Neural progenitor cell (in vitro differentiated cells): ENCODE results near the gene ERCC8. TPM values are rescaled to one million over a fixed set of nuclear protein-coding genes. Genes with fewer than 3 reads are reported as not detected.

Experiments
- DNase-seq: peaks from one replicate; pipeline ENCODE4 v3.0.0-alpha.2; 2016; ENCODE audit warnings: low spot score
- H2AFZ ChIP-seq: fragments of 200-600 bp; sonication (generic); replicated peaks from 2 replicates; pipeline ENCODE4 v1.6.1; 2016; ENCODE audit warnings: antibody characterized with exemption
- H3F3A ChIP-seq: fragments of 200-600 bp; sonication (generic); 2 replicates; pipeline ENCODE4 v1.6.1; 2016; ENCODE audit warnings: antibody characterized with exemption, low read depth
- H3K27ac ChIP-seq: fragments of 200-600 bp; sonication (generic); 2 replicates; pipeline ENCODE4 v1.5.1; 2016; ENCODE audit warnings: mild to moderate bottlenecking
- H3K27me3 ChIP-seq: fragments of 200-600 bp; sonication (generic); 2 replicates; pipeline ENCODE4 v1.6.1; 2016; ENCODE audit warnings: mild to moderate bottlenecking, moderate library complexity
- H3K36me3 ChIP-seq: fragments of 200-600 bp; sonication (generic); 2 replicates; pipeline ENCODE4 v1.5.1; 2016
- H3K4me1 ChIP-seq: fragments of 200-600 bp; sonication (generic); 2 replicates; pipeline ENCODE4 v1.6.1; 2016; ENCODE audit warnings: mixed run types
- H3K4me2 ChIP-seq: fragments of 200-600 bp; sonication (generic); 2 replicates; pipeline ENCODE4 v1.6.1; 2016
- H3K4me3 ChIP-seq: fragments of 200-600 bp; sonication (generic); 2 replicates; pipeline ENCODE4 v1.5.1; 2016
- H3K79me2 ChIP-seq: fragments of 200-600 bp; sonication (generic); 2 replicates; pipeline ENCODE4 v1.6.1; 2016; ENCODE audit warnings: low read depth
- H3K9ac ChIP-seq: fragments of 200-600 bp; sonication (generic); 2 replicates; pipeline ENCODE4 v1.6.1; 2016
- H3K9me3 ChIP-seq: fragments of 200-600 bp; sonication (generic); 2 replicates; pipeline ENCODE4 v1.5.1; 2016; ENCODE audit warnings: low read depth
- H4K20me1 ChIP-seq: fragments of 200-600 bp; sonication (generic); 2 replicates; pipeline ENCODE4 v1.6.1; 2016; ENCODE audit warnings: low read depth
- H3K27ac Mint-ChIP-seq: 3 replicates; pipeline ENCODE4 v1.8.0; 2021; ENCODE audit warnings: mixed read lengths
- H3K27me3 Mint-ChIP-seq: 2 replicates; pipeline ENCODE4 v1.8.0; 2022; ENCODE audit warnings: low read depth, mild to moderate bottlenecking, inconsistent platforms, moderate library complexity, mixed read lengths; ENCODE audit not compliant: insufficient read depth
- H3K36me3 Mint-ChIP-seq: 3 replicates; pipeline ENCODE4 v1.8.0; 2021; ENCODE audit warnings: mixed read lengths
- H3K4me1 Mint-ChIP-seq: 3 replicates; pipeline ENCODE4 v1.8.0; 2021; ENCODE audit warnings: mixed read lengths
- H3K4me3 Mint-ChIP-seq: 3 replicates; pipeline ENCODE4 v1.8.0; 2021; ENCODE audit warnings: mild to moderate bottlenecking, moderate library complexity, mixed read lengths
- H3K9me3 Mint-ChIP-seq: 3 replicates; pipeline ENCODE4 v1.8.0; 2020; ENCODE audit warnings: mixed read lengths
- EZH2 ChIP-seq: fragments of 200-600 bp; sonication (generic); IDR thresholded peaks from 2 replicates; pipeline ENCODE4 v1.6.1; 2017; ENCODE audit warnings: antibody characterized with exemption, mild to moderate bottlenecking, moderate library complexity
- EZH2phosphoT487 ChIP-seq: fragments of 200-600 bp; sonication (generic); IDR thresholded peaks from 2 replicates; pipeline ENCODE4 v1.6.1; 2017; ENCODE audit warnings: antibody characterized with exemption
- total RNA-seq: library from RNA; depleted of rRNA; stranded (reverse); fragments of >200 nt; gene quantifications from 2 replicates; pipeline ENCODE4 v1.2.3, GENCODE V29; 2015; ENCODE audit warnings: low replicate concordance
- TF ChIP-seq, protein P1 (sequence below): fragments of 200-600 bp; sonication (generic); IDR thresholded peaks from 2 replicates; pipeline ENCODE4 v1.5.1; 2017; ENCODE audit warnings: antibody characterized with exemption, mild to moderate bottlenecking

The ERCC8 gene
- total RNA-seq, 1 donor from 2014 or later, result 48.0 TPM

DNA sequence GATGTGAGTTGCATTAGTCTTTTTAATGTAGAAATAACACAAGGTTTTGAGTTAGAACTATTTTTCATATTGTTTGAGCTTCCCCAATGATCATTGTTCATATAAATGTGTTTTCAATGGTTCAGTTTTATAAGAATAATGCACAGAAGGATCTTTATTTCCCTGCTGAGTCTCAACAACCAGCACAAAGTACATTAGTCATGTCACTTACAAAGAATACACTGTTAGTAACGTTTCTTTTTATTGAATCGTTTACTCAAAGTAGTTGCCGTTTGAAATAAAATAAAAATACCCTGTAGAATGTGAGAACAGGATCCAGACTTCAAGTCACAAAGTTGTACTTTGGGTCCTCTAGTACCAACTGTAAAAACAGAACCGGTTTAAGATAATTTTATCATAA lies 41.5 kb downstream of the ERCC8 start:
- H3K4me1 Mint-ChIP-seq, result no peaks in the 10 kb centered on the region
- H3K36me3 Mint-ChIP-seq, result peaks cover 4% of the 10 kb centered on the region
- no peaks in the 10 kb centered on the region for H3K9me3 Mint-ChIP-seq
- no peaks in the 10 kb centered on the region for H3K9me3 ChIP-seq
- H3K4me3 ChIP-seq, result no peak overlapping the region
- DNase-seq, result no peak
- no peak overlapping the region for H3K4me2 ChIP-seq
- no peaks in the 10 kb centered on the region for H3K36me3 ChIP-seq
- no peaks in the 10 kb centered on the region for H3K79me2 ChIP-seq
- no peak overlapping the region for H2AFZ ChIP-seq
- H3K27ac ChIP-seq, result no peak overlapping the region
- H3K27me3 ChIP-seq, result no peaks in the 10 kb centered on the region
- no peak overlapping the region for H3K27ac Mint-ChIP-seq
- H3K4me3 Mint-ChIP-seq, result no peak overlapping the region
- H3K9ac ChIP-seq, result no peak overlapping the region
- TF ChIP-seq, protein P1, sequence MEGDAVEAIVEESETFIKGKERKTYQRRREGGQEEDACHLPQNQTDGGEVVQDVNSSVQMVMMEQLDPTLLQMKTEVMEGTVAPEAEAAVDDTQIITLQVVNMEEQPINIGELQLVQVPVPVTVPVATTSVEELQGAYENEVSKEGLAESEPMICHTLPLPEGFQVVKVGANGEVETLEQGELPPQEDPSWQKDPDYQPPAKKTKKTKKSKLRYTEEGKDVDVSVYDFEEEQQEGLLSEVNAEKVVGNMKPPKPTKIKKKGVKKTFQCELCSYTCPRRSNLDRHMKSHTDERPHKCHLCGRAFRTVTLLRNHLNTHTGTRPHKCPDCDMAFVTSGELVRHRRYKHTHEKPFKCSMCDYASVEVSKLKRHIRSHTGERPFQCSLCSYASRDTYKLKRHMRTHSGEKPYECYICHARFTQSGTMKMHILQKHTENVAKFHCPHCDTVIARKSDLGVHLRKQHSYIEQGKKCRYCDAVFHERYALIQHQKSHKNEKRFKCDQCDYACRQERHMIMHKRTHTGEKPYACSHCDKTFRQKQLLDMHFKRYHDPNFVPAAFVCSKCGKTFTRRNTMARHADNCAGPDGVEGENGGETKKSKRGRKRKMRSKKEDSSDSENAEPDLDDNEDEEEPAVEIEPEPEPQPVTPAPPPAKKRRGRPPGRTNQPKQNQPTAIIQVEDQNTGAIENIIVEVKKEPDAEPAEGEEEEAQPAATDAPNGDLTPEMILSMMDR, result no peak
- no peak for TF ChIP-seq EZH2phosphoT487
- TF ChIP-seq EZH2, result no peak
- H3K4me1 ChIP-seq, result no peaks in the 10 kb centered on the region
- H4K20me1 ChIP-seq, result no peaks in the 10 kb centered on the region
- no peaks in the 10 kb centered on the region for H3F3A ChIP-seq
- no peaks in the 10 kb centered on the region for H3K27me3 Mint-ChIP-seq

DNA sequence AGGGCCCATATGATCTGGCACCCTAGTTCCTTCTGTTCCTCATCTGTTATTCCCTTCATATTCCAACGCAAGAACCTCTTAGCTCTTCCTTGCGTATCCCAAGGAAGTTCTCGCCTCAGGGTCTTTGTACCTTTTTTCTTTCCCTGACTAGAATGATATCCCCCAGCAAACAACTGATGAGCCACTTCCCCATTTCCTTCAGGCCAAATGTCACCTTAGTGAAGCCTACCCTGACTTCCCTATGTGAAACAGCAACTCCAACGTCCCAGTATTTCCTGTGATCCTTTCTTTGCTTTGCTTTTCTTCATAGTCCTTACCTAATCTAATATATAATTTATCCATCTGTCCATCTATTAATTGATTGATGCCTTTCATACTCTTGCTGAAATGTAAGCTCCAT lies 47.9 kb downstream of the ERCC8 start:
- H3K4me2 ChIP-seq, result no peak overlapping the region
- Mint-ChIP-seq H3K4me3 (no peak overlapping the region), H3K27ac (no peak overlapping the region), H3K36me3 (peaks cover 15% of the 10 kb centered on the region), H3K9me3 (no peaks in the 10 kb centered on the region), H3K4me1 (no peaks in the 10 kb centered on the region), H3K27me3 (no peaks in the 10 kb centered on the region)
- H3K36me3 ChIP-seq, result peaks cover 3% of the 10 kb centered on the region
- TF ChIP-seq EZH2phosphoT487, result no peak
- TF ChIP-seq, protein P1, result no peak
- TF ChIP-seq EZH2, result no peak
- H3F3A ChIP-seq, result no peaks in the 10 kb centered on the region
- no peak for DNase-seq
- H3K4me3 ChIP-seq, result no peak overlapping the region
- H3K9ac ChIP-seq, result no peak overlapping the region
- H2AFZ ChIP-seq, result no peak overlapping the region
- H4K20me1 ChIP-seq, result no peaks in the 10 kb centered on the region
- no peaks in the 10 kb centered on the region for H3K4me1 ChIP-seq
- no peaks in the 10 kb centered on the region for H3K9me3 ChIP-seq
- H3K79me2 ChIP-seq, result no peaks in the 10 kb centered on the region
- H3K27ac ChIP-seq, result no peak overlapping the region
- H3K27me3 ChIP-seq, result no peaks in the 10 kb centered on the region

DNA sequence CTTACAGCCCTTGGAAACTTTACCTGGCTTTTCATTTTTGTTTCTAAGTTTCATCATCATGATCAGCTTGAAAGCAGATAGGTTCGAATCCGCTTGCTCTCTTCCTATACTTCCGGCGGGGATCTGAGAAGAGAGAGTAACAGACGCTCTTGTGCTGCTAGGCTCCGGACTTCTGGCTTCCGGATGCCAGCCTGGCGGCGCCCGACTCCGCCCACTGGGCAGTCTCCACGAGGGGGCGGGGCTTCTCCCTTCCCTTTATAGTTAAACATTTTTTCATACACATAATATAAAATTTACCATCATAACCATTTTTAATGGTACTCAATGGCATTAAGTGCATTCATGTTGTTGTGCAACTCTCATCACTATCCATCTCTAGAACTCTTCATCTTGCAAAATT lies 51.3 kb downstream of the ERCC8 start:
- no peak for DNase-seq
- Mint-ChIP-seq H3K9me3 (no peaks in the 10 kb centered on the region), H3K27ac (no peak overlapping the region), H3K27me3 (no peaks in the 10 kb centered on the region), H3K4me3 (no peak overlapping the region), H3K36me3 (peaks cover 15% of the 10 kb centered on the region), H3K4me1 (no peaks in the 10 kb centered on the region)
- no peak overlapping the region for H2AFZ ChIP-seq
- H3K9me3 ChIP-seq, result no peaks in the 10 kb centered on the region
- H3K79me2 ChIP-seq, result no peaks in the 10 kb centered on the region
- H3K4me3 ChIP-seq, result no peak overlapping the region
- TF ChIP-seq EZH2phosphoT487 (no peak), EZH2 (no peak)
- TF ChIP-seq, protein P1, result no peak
- H3K36me3 ChIP-seq, result peaks cover 7% of the 10 kb centered on the region
- H3K27ac ChIP-seq, result no peak overlapping the region
- no peak overlapping the region for H3K9ac ChIP-seq
- H3K4me2 ChIP-seq, result no peak overlapping the region
- no peaks in the 10 kb centered on the region for H4K20me1 ChIP-seq
- H3K4me1 ChIP-seq, result no peaks in the 10 kb centered on the region
- no peaks in the 10 kb centered on the region for H3F3A ChIP-seq
- no peaks in the 10 kb centered on the region for H3K27me3 ChIP-seq
